Measurements from ENCODE around the gene SDR42E1. TPM values are rescaled to one million over a fixed set of nuclear protein-coding genes. Genes with fewer than 3 reads are reported as not detected.

The SDR42E1 gene
- total and polyA plus RNA-seq, 2 donors (not counting 3 experiments of a cell fraction or from before 2014, with no cell fraction given): 0.08 TPM; not detected in 1

DNA sequence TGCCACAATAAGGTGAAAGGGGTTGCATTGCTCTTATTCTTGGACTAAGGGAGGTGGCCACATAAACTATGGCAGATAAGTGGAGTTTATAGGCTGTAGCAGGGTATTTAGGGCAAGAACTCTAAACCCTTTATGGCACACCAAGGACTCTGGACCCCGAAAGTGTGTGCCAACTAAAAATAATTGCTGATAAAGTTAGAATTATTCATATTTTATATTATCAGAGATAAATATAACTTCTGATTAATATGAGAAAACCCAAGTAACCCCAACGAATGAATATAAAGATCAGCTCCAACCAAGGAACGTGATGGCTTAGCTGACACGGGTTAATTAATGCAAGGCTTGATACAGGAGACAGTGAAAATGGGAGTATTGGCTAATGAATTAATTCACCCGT, 8.8 kb upstream of the SDR42E1 start:
- Histone ChIP-seq H3K9ac (replicated peaks; ENCODE audit: extremely low read depth, insufficient read depth, low read length) (no peak overlapping the region), H3K36me3 (ENCODE audit: control insufficient read depth in 2 of 2, extremely low read depth in 1 of 2, insufficient read depth in 2 of 2, low read length in 2 of 2) (no peaks in the 10 kb centered on the region), H3K4me3 (replicated peaks in 1 of 3; ENCODE audit: insufficient read depth in 1 of 3, low read depth in 1 of 3, low read length in 3 of 3) (no peak overlapping the region), H3K4me2 (ENCODE audit: insufficient read depth, low read length) (no peak overlapping the region), H3K27me3 (ENCODE audit: control insufficient read depth in 2 of 2, insufficient read depth in 2 of 2, low read length in 2 of 2) (peaks cover 7 to 13% of the 10 kb centered on the region in 2 experiments), H3K79me2 (ENCODE audit: control insufficient read depth, insufficient read depth, low read length) (no peaks in the 10 kb centered on the region), H3K27ac (ENCODE audit: insufficient read depth, low read depth, low read length) (no peak overlapping the region), H3K9me1 (replicated peaks; ENCODE audit: control insufficient read depth, extremely low read depth, insufficient read depth, low read length) (no peaks in the 10 kb centered on the region), H3K4me1 (ENCODE audit: control insufficient read depth, extremely low read depth, insufficient read depth, low read length) (peaks cover 9% of the 10 kb centered on the region), H4K20me1 (replicated peaks; ENCODE audit: control insufficient read depth, extremely low read depth, insufficient read depth, low read length) (no peaks in the 10 kb centered on the region), H2AFZ (ENCODE audit: low read depth, low read length) (no peak overlapping the region), H3K9me3 (replicated peaks; ENCODE audit: control insufficient read depth, insufficient read depth, low read length) (no peaks in the 10 kb centered on the region)
- DNase-seq (ENCODE audit: low read depth, low spot score) (no peak), FAIRE-seq (no peak)
- POLR2A ChIA-PET: no interaction called here
- BruUV-seq (replicated peaks): no TSS peak
- dilution Hi-C loops (cut with MboI; ENCODE audit: extremely low pct_ligation_motif_present, low sequenced_read_pairs): no loop called here
- CTCF ChIA-PET: no interaction called here
- intact Hi-C loops (cut with micrococcal nuclease): no loop called here
- TF ChIP-seq EZH2 (IDR thresholded peaks at IDR 0.05; ENCODE audit: borderline replicate concordance, low read depth, low read length, severe bottlenecking) (no peak), POLR2AphosphoS5 (IDR thresholded peaks at IDR 0.05; ENCODE audit: insufficient read depth, low read depth, low read length) (no peak), POLR2A (IDR thresholded peaks at IDR 0.05; ENCODE audit: low read depth, low read length) (no peak), JUN (IDR thresholded peaks at IDR 0.05; ENCODE audit: borderline replicate concordance, insufficient read depth, insufficient read length, low read depth) (no peak), MYC (IDR thresholded peaks at IDR 0.05; ENCODE audit: low read depth, low read length) (no peak), FOS (IDR thresholded peaks at IDR 0.05; ENCODE audit: borderline replicate concordance, insufficient read depth, low read length) (no peak), GATA2 (IDR thresholded peaks at IDR 0.05; ENCODE audit: insufficient read depth, insufficient read length, low read depth, low read length) (no peak)
- TF ChIP-seq, protein P1, sequence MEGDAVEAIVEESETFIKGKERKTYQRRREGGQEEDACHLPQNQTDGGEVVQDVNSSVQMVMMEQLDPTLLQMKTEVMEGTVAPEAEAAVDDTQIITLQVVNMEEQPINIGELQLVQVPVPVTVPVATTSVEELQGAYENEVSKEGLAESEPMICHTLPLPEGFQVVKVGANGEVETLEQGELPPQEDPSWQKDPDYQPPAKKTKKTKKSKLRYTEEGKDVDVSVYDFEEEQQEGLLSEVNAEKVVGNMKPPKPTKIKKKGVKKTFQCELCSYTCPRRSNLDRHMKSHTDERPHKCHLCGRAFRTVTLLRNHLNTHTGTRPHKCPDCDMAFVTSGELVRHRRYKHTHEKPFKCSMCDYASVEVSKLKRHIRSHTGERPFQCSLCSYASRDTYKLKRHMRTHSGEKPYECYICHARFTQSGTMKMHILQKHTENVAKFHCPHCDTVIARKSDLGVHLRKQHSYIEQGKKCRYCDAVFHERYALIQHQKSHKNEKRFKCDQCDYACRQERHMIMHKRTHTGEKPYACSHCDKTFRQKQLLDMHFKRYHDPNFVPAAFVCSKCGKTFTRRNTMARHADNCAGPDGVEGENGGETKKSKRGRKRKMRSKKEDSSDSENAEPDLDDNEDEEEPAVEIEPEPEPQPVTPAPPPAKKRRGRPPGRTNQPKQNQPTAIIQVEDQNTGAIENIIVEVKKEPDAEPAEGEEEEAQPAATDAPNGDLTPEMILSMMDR (IDR thresholded peaks at IDR 0.05; ENCODE audit: extremely low read depth in 1 of 2, insufficient read depth in 1 of 2, low read depth in 1 of 2, low read length in 2 of 2): no peak
- TF ChIP-seq, protein P2, sequence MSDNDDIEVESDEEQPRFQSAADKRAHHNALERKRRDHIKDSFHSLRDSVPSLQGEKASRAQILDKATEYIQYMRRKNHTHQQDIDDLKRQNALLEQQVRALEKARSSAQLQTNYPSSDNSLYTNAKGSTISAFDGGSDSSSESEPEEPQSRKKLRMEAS (IDR thresholded peaks at IDR 0.05; ENCODE audit: insufficient read depth, insufficient read length): no peak
